GM18502 (cell line): ENCODE results near the gene SPDEF.

ENCODE experiments used
- ATAC-seq: cut with Tn5 transposase; IDR thresholded peaks from one replicate; pipeline ENCODE4 v1.9.1; 2021; ENCODE audit warnings: mild to moderate bottlenecking; ENCODE audit not compliant: unreplicated experiment, poor library complexity

The SPDEF gene

DNA sequence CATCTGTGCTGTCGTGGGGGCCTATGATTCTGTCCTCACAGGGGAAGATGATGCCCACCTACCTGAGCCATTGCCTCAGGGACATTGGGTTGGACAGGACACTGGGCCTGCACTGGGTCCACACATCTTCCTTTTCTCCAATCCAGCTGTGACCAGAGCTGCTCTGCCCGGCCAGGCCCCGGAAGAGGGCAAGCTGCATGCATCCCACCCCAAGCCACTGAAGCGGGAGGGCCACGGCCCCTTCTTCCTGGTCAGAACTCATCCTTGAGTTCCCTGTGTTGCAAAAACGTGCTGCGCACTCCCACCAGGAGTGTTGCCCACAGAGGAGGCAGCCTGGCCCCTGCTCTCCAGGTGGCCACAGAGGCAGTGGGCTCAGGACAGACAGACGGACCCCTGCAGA lies 38.2 kb downstream of the SPDEF start:
- ATAC-seq, result no peak

DNA sequence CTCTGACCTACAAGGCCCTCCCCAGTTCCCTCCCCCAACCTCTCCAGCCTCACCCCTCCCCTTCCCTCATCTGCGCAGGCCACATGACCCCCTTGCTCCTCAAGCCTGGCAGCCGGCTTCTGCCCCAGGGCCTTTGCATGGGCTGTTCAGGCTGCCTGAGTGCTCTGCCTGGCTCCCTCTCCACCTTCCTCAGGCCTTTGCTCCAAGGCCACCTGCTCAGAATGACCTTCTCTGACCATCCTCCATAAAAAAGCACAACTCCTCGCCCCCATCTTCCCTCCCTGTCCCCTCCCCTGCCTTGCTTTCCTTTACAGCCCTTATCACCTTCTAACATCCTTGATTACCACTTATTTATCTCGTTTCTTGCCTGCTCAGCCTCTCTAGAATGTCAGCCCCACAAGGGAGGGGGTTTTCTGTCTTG lies 38.7 kb downstream of the SPDEF start:
- no peak for ATAC-seq

DNA sequence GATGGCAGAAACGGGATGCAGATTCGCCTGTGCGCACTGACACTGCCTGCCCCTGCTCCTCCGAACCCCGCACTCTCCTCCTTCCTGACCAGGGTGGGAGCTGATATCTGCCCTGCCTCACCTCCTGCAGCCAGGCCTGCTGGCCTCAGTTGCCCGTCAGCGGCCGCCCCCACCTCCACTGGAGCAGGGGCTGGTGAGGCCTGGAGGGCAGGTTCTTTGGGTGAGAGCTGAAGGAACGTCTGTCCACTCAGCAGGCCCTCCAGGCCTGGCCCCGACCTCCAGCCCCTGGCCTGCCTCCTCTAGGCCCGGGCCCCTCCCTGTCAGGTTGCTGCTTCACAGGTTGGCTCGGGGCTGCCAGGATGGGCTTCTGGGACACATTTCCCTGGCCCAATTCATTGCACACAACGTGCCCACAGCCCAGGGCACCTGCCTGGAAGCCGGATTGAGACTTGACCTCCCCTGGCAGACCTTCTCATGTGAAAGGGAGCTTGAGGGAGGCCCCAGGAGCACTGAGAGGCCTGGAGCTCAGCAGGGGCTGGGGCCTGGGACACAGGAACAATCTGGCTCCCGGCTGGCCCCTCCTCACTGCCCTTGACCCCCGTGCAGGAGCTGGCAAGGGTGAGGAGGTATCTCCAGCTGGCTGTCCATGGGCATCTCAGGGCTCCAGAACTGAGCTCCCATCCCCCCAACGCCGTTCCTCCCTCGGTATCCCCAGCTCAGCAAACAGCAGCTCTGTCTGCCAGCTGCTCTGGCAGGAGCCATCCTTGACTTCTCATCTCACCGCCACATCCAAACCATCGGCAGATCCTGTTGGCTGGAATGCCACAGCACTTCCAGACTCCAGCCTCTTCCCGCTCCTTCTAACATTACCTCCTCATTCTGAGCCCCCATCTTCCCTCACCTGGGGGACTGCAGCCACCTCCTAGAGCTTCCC lies 39.5 kb downstream of the SPDEF start:
- no peak for ATAC-seq

DNA sequence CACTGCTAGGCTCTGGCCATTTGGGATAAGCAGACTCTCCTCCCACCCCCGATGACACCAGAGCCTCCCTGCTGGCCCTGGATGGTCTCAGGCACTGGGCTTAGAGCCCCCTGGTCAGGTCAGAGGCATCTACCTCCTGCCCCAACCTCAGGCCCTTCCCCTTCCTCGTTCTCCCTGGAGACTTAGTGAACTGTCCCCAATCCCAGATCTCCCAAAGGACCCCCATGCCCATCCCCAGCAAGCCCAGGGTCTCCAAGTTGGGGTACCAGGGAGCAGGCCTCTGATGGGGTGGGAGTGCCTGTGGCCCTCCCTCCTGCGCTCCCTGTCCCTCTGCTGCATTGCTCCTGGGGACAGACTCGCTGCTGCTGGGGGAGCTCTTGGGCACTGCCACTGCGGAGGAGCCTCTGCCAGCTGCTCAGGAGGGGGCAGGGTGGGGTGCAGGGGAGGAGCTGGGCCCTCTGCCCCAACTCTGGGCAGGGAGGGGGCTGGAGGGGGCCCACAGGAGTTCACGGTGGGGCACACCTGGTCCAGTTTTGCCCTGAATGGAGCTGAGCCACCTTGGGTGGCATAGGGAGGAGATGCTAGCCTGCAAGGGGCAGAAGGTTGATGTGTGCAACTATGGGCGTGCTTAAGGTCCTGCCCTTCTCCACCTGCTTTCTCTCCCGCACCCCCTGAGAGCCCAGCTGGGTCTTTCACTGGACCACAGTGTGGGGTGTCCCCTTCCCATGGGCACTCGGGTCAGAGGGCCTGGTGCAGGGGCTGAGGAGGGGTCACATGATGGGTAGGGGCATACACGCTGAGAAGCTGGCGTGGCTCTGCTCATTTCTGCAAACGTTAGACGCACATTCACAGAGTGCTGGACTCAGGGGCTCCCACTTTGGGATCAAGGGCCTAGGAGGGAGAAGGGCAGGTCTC lies 40.4 kb downstream of the SPDEF start:
- no peak for ATAC-seq

- no peak for ATAC-seq
These were observed 41.3 kb downstream of the SPDEF start for GRCh38 chr6:34514593-34515472.

GRCh38 chr6:34514112-34514511 lies 42.0 kb downstream of the SPDEF start:
- ATAC-seq, result no peak

- no peak for ATAC-seq
These were observed 42.5 kb downstream of the SPDEF start for GRCh38 chr6:34513646-34514045.

GRCh38 chr6:34512738-34513115 lies 43.4 kb downstream of the SPDEF start:
- no peak for ATAC-seq

GRCh38 chr6:34511915-34512737 lies 44.0 kb downstream of the SPDEF start:
- no peak for ATAC-seq

DNA sequence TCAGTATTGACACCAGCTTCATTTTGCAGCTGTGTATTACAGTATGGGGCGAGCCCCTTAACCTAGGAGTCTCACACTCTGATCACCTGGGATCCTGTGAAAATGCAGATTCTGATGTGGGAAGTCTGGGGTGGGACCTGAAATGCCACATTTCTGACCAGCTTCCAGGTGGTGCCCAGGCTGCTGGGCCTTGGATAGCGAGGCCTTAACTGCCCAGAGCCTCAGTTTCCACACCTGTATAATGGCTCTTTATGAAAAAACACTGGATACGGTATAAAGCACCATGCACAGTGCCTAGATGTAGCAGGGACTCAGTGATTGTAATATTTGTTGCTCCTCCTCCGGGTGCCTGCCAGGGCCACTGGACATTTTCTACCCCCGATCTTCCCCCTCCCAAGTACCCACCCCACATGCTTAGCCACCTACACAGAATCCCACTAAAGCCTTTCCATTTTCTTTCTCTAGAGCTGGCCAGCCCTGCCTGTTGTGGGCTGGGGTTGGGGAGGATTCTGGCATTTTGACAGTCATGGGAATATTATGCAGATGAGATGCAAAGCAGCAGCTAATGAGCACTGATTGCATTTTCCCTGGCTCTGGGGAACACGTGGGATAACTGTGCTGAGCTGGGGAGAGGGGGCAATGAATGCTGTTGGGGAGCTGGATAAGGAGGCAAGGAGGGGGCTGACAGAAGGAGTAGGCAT lies 44.8 kb downstream of the SPDEF start:
- ATAC-seq, result no peak

DNA sequence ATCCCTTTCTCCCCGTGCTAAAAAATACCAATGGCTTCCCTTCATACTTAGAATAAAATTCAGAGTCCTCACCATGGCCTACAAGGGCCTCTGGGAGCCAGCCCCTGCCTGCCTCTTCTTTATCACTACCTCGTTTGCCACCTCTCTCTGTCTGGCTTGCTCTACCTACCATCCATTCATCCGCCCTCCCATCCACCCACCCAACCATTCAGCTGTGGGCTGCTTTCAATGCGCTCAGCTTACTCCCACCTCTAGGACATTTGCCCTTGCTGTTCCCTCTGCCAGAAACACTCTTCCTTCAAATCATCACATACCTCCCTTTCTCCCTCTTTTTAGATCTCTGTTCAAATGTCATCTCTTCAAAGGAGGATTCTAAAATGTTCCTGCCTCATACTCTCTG lies 45.8 kb downstream of the SPDEF start:
- ATAC-seq, result no peak

DNA sequence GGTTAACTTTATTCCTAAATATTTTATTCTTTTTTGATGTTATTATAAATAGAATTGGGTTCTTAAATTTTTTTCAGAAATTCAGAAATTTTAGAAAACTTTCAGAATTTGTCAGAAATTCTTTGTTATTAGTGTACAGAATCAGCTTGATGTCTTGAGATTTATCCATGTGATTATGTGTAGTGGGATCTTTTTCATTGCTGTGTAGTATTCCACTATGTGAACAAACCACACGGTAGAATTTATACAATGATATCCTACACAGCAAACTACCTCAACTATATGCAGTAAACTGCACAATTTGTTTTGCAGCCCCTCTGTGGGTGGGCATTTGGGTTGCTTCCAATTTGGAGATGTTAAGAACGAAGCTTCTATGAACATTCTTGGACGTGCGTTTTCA lies 46.3 kb downstream of the SPDEF start:
- no peak for ATAC-seq

GRCh38 chr6:34508425-34508824 lies 47.7 kb downstream of the SPDEF start:
- ATAC-seq, result no peak

DNA sequence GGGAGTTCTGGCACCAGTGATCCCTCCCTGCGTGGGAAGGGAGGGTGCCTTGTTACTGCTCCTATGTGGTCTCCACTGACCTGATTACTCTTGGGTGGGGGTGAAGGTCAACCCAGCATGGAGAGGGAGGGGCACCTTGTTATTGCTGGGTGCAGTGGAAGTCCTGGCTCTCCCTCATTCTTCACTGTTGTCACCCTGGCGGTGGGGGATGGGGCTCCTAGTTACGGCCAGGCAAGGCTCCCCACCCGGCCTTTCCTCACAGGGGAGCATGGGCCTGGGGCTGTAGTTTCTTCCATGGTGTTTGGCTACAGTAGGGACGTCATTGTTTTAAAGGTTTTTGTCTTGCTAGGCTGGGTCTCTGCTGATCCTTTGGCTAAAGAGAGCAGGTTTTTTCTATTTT lies 49.4 kb downstream of the SPDEF start:
- no peak for ATAC-seq

DNA sequence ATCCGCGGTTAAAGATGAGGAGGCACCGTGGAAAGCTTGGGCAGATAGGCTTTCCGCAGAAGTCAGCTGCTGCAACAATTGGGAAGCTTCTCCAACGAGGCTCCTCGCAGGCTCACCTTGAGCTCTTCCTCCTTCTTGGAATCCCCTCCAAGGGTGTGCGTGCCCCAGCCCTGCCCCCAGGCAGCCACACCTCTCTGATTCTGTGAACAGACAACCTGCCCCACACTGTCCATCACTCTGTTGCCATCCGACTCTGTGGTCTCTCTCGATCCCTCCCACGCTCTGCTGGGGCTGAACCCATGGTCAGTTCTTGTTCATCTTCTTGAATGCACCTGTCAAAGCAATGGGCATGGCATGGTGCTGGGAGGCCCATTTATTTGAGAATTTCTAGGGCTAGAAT lies 58.7 kb downstream of the SPDEF start:
- ATAC-seq, result no peak

DNA sequence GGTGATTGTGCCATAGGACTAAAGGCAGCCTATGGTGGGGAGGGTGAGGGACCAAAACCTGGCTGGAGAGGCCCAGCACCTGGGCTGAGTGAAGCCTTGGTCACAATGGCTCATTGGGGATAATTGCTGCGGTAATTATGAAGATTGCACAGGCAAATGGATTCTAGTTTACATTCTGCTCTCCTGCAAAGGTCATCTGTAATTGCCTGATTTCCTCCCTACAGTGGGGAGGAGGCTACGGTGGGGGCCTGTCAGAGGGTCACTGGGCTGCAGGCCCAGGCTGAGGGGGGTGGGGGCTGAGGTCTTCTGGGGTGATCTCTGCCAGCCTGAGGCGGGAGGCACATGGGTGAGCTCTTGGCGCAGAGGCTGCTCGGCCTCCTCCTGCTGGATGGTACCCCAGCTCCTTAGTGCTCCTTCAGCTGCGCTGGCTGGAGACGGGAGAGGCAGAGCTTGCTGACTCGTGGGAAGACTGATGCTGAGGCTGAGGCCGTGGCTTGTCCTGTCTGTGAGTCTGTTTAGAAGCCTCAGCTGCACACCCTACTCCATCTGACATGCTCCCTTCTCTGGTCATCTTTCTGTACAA lies 59.9 kb downstream of the SPDEF start:
- no peak for ATAC-seq

GRCh38 chr6:34494973-34495372 lies 61.2 kb downstream of the SPDEF start:
- ATAC-seq, result no peak

DNA sequence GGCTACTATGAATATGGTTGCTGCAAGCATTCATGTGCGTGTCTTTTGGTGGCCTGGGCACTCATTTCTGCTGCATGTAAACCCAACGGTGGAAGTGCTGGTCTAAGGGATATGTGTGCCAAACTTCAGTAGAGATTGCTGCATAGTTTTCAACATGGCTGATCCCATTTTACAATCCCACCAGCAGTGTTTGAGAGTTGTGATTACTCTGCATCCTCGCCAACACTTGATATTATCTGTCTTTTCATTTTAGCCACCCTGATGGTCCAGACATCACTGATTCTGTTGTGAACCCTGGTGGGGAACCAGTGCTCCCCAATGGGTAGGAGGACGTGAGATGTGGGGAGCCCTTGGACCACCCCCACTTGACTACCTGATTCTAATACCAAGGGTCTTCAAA lies 62.8 kb downstream of the SPDEF start:
- no peak for ATAC-seq

GRCh38 chr6:34491091-34491430 lies 65.1 kb downstream of the SPDEF start:
- no peak for ATAC-seq
